NCI-H82 (cell line): Measurements from ENCODE around the gene SCUBE1.

ENCODE experiments used
- DNase-seq: peaks from one replicate; lab custom pipeline; 2025; lab: John Stamatoyannopoulos, UW

The SCUBE1 gene

GRCh38 chr22:43277987-43278601 lies 65.1 kb downstream of the SCUBE1 start:
- DNase-seq = no peak

DNA sequence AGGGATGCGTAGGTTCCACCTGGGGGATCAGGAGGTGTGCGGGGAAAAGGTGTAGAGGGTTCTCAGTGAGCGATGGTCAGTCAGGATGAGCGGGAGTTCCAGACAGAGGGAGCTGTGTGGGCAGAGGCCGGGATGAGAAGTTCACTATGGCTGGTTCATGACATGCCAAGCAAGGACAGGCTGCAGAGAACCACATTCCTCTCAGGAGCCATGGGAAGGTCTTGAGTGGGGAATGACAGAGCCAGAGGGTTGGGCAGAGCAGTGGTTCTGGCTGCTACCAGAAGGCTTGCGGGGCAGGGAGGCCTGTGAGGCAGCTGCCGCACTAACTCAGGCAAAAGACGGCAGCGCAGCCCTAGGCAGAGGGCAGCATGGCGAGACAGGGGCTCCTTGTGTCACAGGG lies 66.1 kb downstream of the SCUBE1 start:
- no peak for DNase-seq

- no peak for DNase-seq
These were observed 66.9 kb downstream of the SCUBE1 start for GRCh38 chr22:43276321-43276720.

- no peak for DNase-seq
These were observed 67.4 kb downstream of the SCUBE1 start for GRCh38 chr22:43275545-43276317.

DNA sequence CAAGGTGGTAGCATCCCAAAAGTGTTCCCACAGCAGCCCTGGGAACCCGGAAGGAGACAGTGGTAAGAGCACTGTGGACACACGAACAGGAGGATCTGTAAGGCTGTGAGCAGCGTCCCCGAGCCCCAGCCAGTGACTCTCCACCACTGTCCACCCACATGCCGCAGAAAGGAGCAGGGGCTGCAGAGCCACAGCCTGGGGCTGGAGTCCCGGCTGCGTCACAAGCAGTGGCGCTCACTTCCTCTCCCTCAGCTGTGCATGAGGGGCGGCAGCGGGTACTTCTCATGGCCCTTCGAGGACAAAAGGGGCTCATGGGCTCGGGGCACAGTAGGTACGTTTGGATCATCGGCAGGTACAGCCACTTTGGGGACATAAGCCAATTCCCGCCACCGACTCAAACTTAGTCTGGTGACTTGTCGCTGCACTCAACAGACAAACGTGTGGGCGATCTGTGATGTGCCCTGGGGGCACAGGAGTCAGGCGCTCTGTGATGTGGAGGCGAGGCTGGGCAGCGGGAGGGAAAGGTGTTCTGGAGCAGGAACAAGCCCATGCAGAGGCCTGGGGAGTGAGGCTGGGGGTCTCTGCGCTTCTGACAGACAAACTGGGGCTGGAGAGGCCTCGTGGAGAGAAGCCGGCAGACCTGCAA lies 68.5 kb downstream of the SCUBE1 start:
- DNase-seq = no peak

DNA sequence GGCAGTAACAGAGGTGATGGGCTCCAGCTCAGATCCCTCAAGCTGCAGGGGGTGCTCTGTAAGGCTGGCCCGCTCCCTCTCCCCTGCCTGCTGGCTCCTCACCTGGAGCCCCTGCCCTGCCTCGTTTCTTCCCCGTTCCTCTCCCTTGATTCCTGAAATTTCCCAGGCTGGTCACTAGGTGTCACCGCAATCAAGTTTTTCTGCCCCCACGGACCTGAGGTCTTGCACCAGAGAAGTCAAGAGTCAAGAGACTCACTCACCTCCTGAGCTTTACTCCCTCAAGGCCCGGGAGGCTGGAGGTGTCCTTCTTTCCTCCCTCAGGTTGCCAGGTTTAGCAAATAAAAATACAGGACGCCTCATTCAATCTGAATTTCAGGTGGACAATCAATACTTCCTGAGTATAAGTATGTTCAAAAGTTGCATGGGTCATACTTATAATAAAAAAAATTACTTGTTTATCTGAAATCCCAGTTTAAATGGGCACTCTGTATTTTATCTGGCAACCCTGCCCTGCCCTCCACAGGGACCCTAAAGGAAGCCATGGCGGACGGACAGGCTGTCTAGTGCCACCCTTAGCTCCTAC lies 69.2 kb downstream of the SCUBE1 start:
- peak; percentile 71 for DNase-seq

GRCh38 chr22:43272869-43273318 lies 70.3 kb downstream of the SCUBE1 start:
- DNase-seq = no peak

- no peak for DNase-seq
These were observed 70.9 kb downstream of the SCUBE1 start for GRCh38 chr22:43272301-43272700.

GRCh38 chr22:43270949-43271348 lies 72.2 kb downstream of the SCUBE1 start:
- no peak for DNase-seq

DNA sequence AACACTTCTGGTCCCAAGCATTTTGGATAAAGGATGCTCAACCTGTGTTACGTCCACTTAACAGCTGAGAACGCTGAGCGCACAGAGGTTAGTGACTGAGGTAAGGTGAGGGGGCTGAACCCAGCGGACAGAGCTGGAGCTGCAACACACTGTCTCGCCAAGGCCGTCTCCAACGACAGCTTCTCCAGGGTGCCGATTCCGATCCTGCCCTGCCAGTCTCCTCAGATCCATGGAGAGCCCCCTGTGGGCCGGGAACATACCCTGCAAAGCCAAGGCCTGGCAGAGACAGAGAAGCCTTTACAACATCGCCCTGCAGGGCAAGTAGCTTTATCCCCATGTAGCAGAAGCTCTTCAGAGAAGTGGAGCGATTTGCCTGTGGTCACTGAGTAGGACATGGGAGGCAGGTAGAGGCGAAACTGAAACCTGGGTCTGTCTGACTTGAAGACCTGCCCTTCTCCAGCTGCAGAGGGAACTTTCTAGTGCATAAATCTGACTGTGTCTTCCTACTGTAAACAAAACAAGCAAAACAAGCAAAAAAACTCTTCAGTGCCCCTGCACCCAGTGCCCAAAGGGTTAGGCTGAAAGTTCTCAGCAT lies 72.8 kb downstream of the SCUBE1 start:
- DNase-seq = peak; percentile 29

DNA sequence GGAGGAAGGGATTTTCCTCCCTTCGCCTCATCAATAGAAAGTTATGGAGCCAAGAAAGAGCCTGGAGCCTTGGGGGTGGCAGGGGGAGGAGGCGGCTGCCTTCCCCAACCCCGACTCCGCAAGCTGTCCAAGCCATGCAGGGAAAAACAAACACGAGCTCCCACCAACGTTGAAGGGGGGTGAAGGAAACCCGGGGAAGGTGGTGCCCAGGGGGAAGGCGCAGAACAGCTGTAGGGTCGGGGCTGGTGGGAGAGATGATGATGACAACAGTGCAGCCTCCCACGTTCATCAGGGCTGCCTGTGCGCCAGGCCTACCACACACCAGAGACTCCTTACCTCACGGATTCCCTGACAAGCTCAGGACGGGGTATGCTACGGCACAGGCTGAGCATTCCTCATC lies 73.5 kb downstream of the SCUBE1 start:
- no peak for DNase-seq

GRCh38 chr22:43269246-43269645 lies 73.9 kb downstream of the SCUBE1 start:
- DNase-seq = no peak

DNA sequence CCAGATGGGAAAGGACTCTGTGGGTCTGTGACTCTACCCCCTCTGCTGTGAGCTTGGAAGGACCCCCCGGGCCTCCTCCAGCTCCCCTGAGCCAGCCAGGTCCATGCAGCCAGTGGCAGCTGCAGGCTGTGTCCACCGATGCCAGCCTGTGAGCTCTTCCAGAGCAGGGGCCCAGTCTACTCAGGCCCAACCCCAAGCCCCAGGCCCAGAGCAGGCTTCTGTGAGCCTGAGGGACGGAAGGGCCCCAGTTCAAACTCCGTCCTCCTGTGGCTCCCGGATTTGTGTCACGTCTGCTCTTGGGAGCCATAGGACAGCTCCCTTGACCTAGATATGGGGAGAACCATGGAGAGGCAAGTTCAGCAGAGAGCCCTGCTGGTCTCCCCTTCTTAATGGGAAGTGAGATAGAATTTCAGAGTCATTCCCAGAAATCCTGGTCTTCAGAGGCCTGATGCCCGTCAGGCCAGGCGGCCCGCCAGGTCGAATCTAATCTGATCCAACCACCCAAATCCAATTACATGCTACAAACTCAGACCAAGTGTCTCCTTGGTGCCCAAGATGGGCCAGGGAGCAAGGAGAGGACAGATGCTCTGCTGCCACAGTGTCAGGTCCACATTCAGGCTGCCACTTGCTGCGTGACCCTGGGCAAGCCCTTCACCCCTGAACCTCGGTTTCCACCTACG lies 75.1 kb downstream of the SCUBE1 start:
- DNase-seq = peak; percentile 75

GRCh38 chr22:43267332-43267980 lies 75.7 kb downstream of the SCUBE1 start:
- DNase-seq = no peak

GRCh38 chr22:43266076-43266475 lies 77.1 kb downstream of the SCUBE1 start:
- no peak for DNase-seq

DNA sequence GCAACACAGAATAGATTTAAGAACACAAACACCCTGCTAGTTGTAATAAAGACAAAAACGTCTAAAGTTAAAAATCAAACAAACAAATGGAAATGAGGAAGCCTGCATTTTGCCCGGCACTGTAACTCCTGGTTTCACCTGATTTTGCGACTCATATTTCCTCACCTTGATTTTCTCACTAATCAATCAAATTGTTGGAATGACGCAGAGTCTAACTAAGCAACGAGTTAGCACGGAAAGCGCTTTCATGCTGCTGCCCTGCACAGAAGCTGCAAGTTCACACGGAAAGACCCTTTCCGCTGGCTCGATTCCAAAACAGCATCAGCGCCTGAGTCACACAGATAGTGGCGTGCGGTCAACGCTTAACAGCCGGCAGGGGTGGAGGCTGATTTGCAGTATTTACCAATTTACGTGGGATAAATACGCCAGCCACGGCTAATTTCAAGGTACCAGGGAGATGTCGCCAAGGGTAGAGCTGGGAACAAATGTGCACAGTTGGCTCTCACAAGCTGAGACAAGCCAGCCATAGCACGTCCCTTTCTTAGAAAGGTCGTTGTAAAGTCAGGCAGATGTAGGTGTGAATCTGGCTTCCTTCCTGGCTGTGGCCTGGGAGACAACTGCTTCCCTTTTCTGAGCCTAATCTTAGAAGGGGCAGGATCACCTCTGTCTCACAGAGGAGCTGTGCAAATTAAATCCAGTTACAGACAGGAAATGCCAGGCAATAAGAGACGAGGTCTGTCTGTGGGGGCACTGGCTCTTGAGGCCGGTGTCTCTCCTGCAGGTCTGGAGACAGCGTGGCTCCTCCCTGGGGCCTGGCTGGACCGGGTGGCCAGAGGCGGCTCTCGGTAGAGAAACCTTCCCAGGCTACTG lies 79.3 kb downstream of the SCUBE1 start:
- DNase-seq = peak; percentile 69

DNA sequence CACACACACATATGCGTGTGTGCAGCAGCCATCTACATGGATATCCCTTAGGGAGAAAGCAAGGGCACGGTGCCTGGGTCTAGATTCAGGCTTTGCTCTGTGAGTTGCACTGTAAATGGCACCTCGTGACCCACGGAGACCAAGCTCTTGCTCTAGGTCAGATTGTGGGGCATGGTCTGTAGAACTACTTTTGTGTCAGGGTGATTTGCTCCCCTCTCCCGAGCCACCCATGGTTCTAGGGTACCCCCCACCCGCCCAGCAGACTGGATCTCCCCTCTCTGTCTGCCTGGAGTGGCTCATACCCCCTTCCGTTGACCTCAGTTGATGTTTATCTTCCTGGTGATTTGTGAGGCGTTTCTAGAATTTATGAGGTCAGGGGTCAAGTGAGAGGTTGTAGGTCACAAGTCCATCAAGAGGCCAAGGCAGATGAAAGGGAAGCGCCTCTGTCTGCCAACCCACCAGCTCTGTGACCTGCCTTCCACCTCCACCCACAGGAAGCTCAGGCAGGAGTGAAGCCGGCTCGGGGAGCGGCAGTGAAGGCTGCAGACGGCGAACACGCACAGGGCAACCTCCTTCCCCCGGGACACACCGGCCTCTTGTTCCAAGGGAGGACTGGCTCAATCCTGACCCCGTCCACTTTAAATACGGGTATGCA lies 80.1 kb downstream of the SCUBE1 start:
- DNase-seq = no peak

- no peak for DNase-seq
These were observed 82.6 kb downstream of the SCUBE1 start for GRCh38 chr22:43260331-43261231.

DNA sequence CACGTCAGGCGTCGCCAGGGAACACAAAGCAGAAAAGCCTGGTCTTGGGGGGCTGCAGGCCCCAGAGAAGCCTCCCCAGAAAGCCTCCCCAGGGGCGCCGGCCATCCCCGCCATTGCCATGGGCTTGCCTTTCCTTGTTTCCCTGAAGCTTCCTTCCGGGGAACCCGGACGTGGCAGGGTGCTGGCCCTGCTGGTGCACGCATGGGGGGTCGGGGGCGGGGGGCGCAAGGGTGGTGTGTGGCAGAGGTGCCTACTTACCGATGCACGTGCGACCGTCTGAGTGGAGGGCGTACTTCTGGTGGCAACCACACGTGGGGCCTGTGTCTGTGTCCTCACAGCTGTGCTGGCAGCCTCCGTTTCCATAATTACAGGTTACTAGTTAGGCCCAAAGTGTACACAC lies 85.2 kb downstream of the SCUBE1 start:
- DNase-seq = no peak
